Spinal cord (tissue), 10 donors: ENCODE results near the gene FMN1. TPM values are rescaled to one million over a fixed set of nuclear protein-coding genes. Genes with fewer than 3 reads are reported as not detected.
A peak's percentile ranks its signal among the peaks of the same experiment; 100 is the strongest.

Source experiments
- DNase-seq, 6 donors: peaks; one replicate each; pipeline versions ENCODE4 v3.0.0 to v3.0.0-alpha.2; 2013 to 2015; ENCODE audit warnings: low spot score in 6 of 6, low read depth in 4 of 6
- H3K27ac ChIP-seq: one replicate; pipeline ENCODE4 v1.5.1; 2013; ENCODE audit warnings: low read depth, low read length, control low read depth
- H3K27me3 ChIP-seq: one replicate; pipeline ENCODE4 v1.6.1; 2013; ENCODE audit warnings: low read length; ENCODE audit not compliant: control insufficient read depth, insufficient read depth
- H3K36me3 ChIP-seq: one replicate; pipeline ENCODE4 v1.6.1; 2013; ENCODE audit warnings: low read length; ENCODE audit not compliant: control insufficient read depth, insufficient read depth
- H3K4me1 ChIP-seq: one replicate; pipeline ENCODE4 v1.6.1; 2013; ENCODE audit warnings: low read length; ENCODE audit not compliant: control insufficient read depth, insufficient read depth
- H3K4me3 ChIP-seq: one replicate; pipeline ENCODE4 v1.5.1; 2013; ENCODE audit warnings: low read depth, low read length, control low read depth
- H3K9me3 ChIP-seq: one replicate; pipeline ENCODE4 v1.6.1; 2013; ENCODE audit warnings: low read length; ENCODE audit not compliant: control insufficient read depth, insufficient read depth
- WGBS: methylation state at CpG from one replicate; pipeline ENCODE4 v1.1.5; 2013; ENCODE audit warnings: missing lambda C conversion rate; ENCODE audit not compliant: insufficient coverage; 5-methylcytosine and 5-hydroxymethylcytosine counted together
- polyA plus RNA-seq, 2 donors: library from polyadenylated mRNA; unstranded; fragments of 120-200 nt; gene quantifications; one replicate each; pipeline ENCODE4 v1.2.1, GENCODE V29; 2013; ENCODE audit not compliant: insufficient read length in 2 of 2
- total RNA-seq, 2 donors: library from RNA; depleted of rRNA in 1 of 2; stranded (reverse); fragments of 120-200 nt in 1 of 2; fragments of >200 nt in 1 of 2; gene quantifications; one replicate each; pipeline versions ENCODE4 v1.2.3 to v1.2.4, GENCODE V29; 2013 to 2014
- donor health status: healthy.

The FMN1 gene
- total and polyA plus RNA-seq, 4 donors = 1.00 to 5.7 (median 2.8) TPM

DNA sequence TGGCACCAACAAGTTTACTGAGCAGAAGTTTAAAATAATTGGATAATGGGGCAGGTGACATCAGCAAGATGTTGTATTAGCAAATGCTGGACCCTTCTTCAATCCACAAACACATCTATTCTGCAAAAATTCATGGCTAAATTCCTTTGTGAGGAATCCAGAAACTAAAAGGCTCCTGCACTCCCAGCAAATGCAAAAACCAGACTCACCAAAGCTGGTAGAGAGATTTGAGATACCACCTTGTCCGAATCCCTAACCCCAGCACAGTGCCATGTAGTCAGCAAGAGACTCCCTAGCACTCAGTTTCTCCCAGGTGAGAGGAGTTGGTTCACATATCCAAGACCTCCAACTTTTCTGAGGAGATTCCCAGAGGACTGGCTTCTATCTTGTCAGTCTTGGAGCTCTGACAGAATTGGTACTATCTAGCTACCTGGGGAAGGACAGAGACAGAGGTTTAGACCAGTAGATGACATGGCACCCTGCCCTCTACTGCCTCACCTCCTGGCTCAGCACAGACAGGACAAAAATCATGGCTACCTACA lies 454.9 kb downstream of the FMN1 start:
- Histone ChIP-seq H3K4me3 (no peak overlapping the region), H3K27me3 (no peaks in the 10 kb centered on the region), H3K27ac (no peak overlapping the region), H3K9me3 (peaks cover 2% of the 10 kb centered on the region), H3K4me1 (no peaks in the 10 kb centered on the region), H3K36me3 (no peaks in the 10 kb centered on the region)
- no CpG with 5 or more reads among the region's 1 CpG for WGBS
- no peak for DNase-seq

DNA sequence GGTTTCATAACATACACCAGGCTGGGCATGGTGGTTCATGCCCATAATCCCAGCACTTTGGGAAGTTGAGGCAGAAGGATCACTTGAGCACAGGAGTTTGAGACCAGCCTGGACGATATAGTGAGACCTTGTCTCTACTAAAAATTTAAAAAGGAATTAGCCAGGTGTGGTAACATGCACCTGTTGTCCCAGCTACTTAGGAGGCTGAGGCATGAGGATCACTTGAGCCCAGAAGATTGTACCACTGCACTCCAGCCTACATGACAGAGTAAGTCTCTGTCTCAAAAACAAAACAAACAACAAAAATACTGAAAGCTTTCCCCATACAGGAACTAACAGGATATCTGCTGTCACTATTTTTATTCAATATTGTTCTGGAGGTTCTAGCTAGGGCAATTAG lies 455.8 kb downstream of the FMN1 start:
- no peak for DNase-seq
- Histone ChIP-seq H3K27me3 (no peaks in the 10 kb centered on the region), H3K4me3 (no peak overlapping the region), H3K4me1 (no peaks in the 10 kb centered on the region), H3K9me3 (peaks cover 2% of the 10 kb centered on the region), H3K27ac (no peak overlapping the region), H3K36me3 (no peaks in the 10 kb centered on the region)
- no CpG with 5 or more reads among the region's 1 CpG for WGBS

DNA sequence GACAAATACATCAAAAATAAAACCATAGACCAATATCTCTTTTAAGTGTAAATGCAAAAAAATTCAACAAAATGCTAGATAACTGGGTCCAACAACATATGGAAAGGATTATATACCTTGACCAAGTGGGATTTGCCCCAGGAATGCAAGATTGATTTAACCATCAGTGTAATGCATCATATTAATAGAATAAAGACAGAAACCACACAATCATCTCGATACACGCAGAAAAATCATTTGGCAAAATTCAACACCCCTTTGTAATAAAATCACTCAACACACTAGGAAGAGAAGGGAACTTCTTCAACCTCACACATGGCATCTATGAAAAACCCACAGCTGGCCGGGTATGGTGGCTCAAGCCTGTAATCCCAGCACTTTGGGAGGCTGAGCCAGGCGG lies 457.2 kb downstream of the FMN1 start:
- no peak for DNase-seq
- H3K9me3 ChIP-seq = peaks cover 2% of the 10 kb centered on the region
- H3K4me1 ChIP-seq = no peaks in the 10 kb centered on the region
- no peaks in the 10 kb centered on the region for H3K27me3 ChIP-seq
- H3K4me3 ChIP-seq = no peak overlapping the region
- WGBS = 100% methylated on average over 3 of the region's 4 CpGs
- H3K27ac ChIP-seq = no peak overlapping the region
- H3K36me3 ChIP-seq = no peaks in the 10 kb centered on the region

DNA sequence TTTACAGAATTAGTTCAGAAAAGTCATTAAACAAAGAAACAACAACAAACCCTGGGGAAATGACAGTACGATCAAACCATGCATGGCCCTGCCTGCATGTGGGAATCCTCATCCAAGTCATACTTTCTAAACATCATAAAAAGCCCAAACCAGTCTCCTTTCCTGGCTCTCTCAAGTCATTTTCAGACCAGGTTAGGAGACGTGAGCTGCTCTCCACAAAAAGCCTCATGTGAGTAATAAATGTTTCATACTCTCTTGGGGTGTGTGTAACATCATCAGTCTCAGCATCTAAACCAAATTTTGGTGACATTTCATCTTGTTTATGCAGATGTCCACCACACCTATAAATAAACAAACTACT lies 457.8 kb downstream of the FMN1 start:
- DNase-seq = no peak
- Histone ChIP-seq H3K27me3 (no peaks in the 10 kb centered on the region), H3K27ac (no peak overlapping the region), H3K36me3 (no peaks in the 10 kb centered on the region), H3K4me3 (no peak overlapping the region), H3K4me1 (no peaks in the 10 kb centered on the region), H3K9me3 (peaks cover 2% of the 10 kb centered on the region)
- whole genome bisulfite sequencing = 89% methylated on average over 1 of the region's 2 CpGs

DNA sequence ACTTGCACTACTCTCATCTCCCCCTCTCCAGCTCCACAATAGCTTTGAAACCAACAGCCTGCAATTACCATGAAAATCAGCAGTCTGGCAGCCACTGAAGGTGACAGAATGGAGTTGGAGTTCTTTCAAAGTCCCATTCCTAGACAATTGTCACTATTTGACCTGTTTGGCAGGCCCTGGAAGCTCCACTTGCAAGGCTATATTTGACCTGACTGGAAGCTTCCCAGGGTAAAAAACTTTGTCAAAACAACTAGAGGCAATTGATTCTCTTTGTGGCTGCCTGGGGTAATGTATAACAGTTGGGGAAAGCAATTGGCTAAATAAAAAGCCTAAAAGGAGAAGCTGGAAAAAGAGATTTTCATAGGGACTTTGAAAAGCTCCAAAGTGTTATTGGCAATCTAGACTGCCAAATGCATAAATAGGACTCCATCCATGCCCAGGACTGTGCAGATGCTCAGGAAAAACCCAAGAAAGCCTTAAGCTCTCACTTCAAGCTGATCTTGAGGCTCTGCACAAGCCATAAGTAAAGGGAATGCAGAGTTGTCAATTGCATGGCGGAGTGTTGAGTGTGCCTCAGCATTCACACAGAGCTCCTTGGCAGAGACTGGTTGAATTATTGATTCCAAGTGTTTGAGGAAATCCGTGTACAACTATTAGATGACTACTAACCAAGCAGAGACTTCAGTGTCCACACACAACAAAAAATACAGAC lies 458.4 kb downstream of the FMN1 start:
- H3K4me1 ChIP-seq = no peaks in the 10 kb centered on the region
- H3K36me3 ChIP-seq = no peaks in the 10 kb centered on the region
- H3K9me3 ChIP-seq = peaks cover 2% of the 10 kb centered on the region
- DNase-seq = peak in 3 of 6 donors; percentile 29 to 93 (median 55)
- WGBS = no CpG with 5 or more reads among the region's 2 CpGs
- H3K4me3 ChIP-seq = no peak overlapping the region
- no peak overlapping the region for H3K27ac ChIP-seq
- peaks cover under 1% of the 10 kb centered on the region for H3K27me3 ChIP-seq

DNA sequence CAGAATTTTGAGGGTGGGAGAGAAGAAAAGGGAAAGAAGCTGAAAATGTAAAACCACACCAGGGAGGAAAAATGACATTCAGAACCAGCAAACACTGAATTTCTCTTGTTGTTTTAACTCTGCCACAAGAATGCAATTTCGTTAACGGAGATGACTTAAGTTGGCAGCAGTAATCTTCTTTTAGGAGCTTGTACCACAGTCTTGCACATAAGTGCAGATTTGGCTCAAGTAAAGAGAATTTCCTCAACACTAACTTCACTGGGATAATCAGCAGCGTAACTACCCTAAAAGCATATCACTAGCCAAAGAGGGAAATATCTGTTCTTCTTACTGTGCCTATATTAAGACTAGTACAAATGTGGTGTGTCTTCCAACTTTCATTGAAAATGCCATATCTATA lies 461.2 kb downstream of the FMN1 start:
- peaks cover 4% of the 10 kb centered on the region for H3K4me1 ChIP-seq
- peaks cover 8% of the 10 kb centered on the region for H3K27me3 ChIP-seq
- no peak overlapping the region for H3K27ac ChIP-seq
- H3K9me3 ChIP-seq = no peaks in the 10 kb centered on the region
- no peaks in the 10 kb centered on the region for H3K36me3 ChIP-seq
- H3K4me3 ChIP-seq = no peak overlapping the region
- no peak for DNase-seq
- no CpG with 5 or more reads among the region's 3 CpGs for WGBS

DNA sequence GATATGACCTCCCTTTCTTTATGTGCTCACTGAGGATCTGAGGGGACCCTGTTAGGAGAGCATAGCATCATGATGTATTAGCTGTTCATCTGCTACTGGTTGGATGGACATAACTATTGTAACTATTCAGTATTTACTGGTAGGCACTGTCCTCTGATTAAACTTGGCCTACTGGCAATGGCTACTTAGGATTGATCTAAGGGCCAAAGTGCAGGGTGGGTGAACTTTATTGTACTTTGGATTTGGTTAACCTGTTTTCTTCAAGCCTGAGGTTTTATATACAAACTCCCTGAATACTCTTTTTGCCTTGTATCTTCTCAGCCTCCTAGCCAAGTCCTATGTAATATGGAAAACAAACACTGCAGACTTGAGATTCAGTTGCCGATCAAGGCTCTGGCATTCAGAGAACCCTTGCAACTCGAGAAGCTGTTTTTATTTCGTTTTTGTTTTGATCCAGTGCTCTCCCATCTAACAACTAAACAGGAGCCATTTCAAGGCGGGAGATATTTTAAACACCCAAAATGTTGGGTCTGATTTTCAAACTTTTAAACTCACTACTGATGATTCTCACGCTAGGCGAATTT lies 461.8 kb downstream of the FMN1 start:
- WGBS = 88% methylated on average over 3 of the region's 6 CpGs
- Histone ChIP-seq H3K27ac (no peak overlapping the region), H3K9me3 (no peaks in the 10 kb centered on the region), H3K4me1 (peaks cover 4% of the 10 kb centered on the region), H3K4me3 (no peak overlapping the region), H3K27me3 (peaks cover 8% of the 10 kb centered on the region), H3K36me3 (no peaks in the 10 kb centered on the region)
- DNase-seq = no peak

DNA sequence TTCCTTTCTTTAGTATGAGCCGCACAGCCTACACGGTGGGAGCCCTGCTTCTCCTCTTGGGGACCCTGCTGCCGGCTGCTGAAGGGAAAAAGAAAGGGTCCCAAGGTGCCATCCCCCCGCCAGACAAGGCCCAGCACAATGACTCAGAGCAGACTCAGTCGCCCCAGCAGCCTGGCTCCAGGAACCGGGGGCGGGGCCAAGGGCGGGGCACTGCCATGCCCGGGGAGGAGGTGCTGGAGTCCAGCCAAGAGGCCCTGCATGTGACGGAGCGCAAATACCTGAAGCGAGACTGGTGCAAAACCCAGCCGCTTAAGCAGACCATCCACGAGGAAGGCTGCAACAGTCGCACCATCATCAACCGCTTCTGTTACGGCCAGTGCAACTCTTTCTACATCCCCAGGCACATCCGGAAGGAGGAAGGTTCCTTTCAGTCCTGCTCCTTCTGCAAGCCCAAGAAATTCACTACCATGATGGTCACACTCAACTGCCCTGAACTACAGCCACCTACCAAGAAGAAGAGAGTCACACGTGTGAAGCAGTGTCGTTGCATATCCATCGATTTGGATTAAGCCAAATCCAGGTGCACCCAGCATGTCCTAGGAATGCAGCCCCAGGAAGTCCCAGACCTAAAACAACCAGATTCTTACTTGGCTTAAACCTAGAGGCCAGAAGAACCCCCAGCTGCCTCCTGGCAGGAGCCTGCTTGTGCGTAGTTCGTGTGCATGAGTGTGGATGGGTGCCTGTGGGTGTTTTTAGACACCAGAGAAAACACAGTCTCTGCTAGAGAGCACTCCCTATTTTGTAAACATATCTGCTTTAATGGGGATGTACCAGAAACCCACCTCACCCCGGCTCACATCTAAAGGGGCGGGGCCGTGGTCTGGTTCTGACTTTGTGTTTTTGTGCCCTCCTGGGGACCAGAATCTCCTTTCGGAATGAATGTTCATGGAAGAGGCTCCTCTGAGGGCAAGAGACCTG lies 463.5 kb downstream of the FMN1 start:
- 35% methylated on average over 18 of the region's 27 CpGs for WGBS

DNA sequence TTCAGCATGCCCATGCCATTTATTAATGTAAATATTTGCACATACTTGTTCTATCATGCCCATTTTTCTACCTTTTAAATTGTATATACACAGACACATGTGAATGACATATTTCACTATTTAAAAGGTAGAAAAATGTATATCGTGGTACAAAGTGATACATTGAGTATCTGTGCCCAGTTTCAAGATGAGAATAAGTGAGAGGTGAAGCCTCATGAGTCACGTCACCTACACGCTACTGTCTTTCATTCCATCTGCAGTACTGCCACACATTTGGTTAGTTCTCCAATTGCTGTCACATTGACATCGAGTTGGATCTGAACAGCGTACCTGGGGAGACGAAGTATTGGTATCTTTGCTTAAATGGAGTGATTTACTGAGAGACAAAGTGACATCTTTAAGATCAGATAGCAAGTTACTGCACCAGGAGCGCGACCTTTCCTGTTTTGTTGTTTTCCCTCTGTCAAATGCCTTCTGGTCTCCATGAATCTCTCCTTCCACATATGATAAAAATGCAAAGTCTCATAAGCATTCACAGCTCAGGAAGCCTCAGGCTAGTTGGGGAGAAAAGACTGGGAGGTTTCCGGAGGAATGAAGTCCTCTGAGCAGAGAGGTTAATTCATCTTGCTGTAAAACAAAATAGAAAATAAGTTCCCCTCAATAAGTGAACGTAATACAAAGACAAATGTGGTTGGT lies 464.7 kb downstream of the FMN1 start:
- Histone ChIP-seq H3K9me3 (no peaks in the 10 kb centered on the region), H3K36me3 (no peaks in the 10 kb centered on the region), H3K27me3 (peaks cover 8% of the 10 kb centered on the region), H3K27ac (no peak overlapping the region), H3K4me3 (no peak overlapping the region), H3K4me1 (peaks cover 4% of the 10 kb centered on the region)
- WGBS = 93% methylated on average over 5 of the region's 10 CpGs
- DNase-seq = no peak

More for the DNA sequence above, 463.5 kb downstream of the FMN1 start:
- no peak overlapping the region for H3K4me3 ChIP-seq
- H3K27ac ChIP-seq = no peak overlapping the region
- H3K36me3 ChIP-seq = no peaks in the 10 kb centered on the region
- peak in 1 of 6 donors; percentile 16 for DNase-seq
- peaks cover 8% of the 10 kb centered on the region for H3K27me3 ChIP-seq
- H3K4me1 ChIP-seq = peaks cover 4% of the 10 kb centered on the region
- no peaks in the 10 kb centered on the region for H3K9me3 ChIP-seq
